Chondrocyte (in vitro differentiated cells): ENCODE data around the gene PRR15. TPM values are rescaled to one million over a fixed set of nuclear protein-coding genes. Genes with fewer than 3 reads are reported as not detected.

Experiments
- DNase-seq: peaks from one replicate; pipeline ENCODE4 v3.0.0; 2021; ENCODE audit warnings: mixed read lengths, low spot score
- H3K27ac Mint-ChIP-seq: one replicate; pipeline ENCODE4 v1.8.0; 2021; ENCODE audit warnings: mild to moderate bottlenecking, moderate library complexity, mixed read lengths; ENCODE audit not compliant: unreplicated experiment
- H3K27me3 Mint-ChIP-seq: 2 replicates; pipeline ENCODE4 v1.8.0; 2021; ENCODE audit warnings: low read depth, mixed read lengths
- H3K36me3 Mint-ChIP-seq: 2 replicates; pipeline ENCODE4 v1.8.0; 2021; ENCODE audit warnings: low read depth, mixed read lengths
- H3K4me1 Mint-ChIP-seq: 2 replicates; pipeline ENCODE4 v1.8.0; 2021; ENCODE audit warnings: low read depth, mild to moderate bottlenecking, mixed read lengths
- H3K4me3 Mint-ChIP-seq: one replicate; pipeline ENCODE4 v1.8.0; 2021; ENCODE audit warnings: mild to moderate bottlenecking, moderate library complexity, mixed read lengths; ENCODE audit not compliant: unreplicated experiment
- H3K9me3 Mint-ChIP-seq: 2 replicates; pipeline ENCODE4 v1.8.0; 2021; ENCODE audit warnings: low read depth, mixed read lengths
- total RNA-seq: library from RNA; stranded (reverse); gene quantifications from 3 replicates; pipeline ENCODE4 v1.2.1, GENCODE V29; 2021
- TF ChIP-seq, protein P1 (sequence below): fragments of 200-600 bp; sonication (generic); IDR thresholded peaks from 2 replicates; pipeline ENCODE4 v1.5.0; 2021; ENCODE audit warnings: antibody characterized with exemption, mild to moderate bottlenecking, moderate library complexity

PRR15 gene
- total RNA-seq, 1 donor from 2014 or later: 2.5 TPM

DNA sequence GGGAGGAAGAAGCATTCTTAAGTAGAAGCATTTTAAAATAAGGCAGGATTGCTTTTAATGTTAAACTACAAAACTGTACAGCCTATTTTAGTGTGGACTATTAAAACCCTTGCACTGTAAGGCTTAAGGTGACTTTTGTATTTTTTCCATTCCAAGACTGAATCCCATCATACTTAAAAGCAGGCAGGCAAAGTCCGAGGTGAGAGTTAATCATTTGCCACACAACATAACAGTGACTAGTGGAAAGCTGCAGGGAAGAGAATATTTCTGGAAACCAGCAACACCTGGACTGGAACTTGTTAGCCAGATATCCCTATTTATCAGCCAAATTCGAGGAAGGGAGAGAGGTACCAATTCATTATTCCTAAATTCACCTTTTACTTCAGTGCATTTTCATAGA lies 3.5 kb downstream of the PRR15 start:
- no peaks in the 10 kb centered on the region for H3K9me3 Mint-ChIP-seq
- TF ChIP-seq, protein P1, sequence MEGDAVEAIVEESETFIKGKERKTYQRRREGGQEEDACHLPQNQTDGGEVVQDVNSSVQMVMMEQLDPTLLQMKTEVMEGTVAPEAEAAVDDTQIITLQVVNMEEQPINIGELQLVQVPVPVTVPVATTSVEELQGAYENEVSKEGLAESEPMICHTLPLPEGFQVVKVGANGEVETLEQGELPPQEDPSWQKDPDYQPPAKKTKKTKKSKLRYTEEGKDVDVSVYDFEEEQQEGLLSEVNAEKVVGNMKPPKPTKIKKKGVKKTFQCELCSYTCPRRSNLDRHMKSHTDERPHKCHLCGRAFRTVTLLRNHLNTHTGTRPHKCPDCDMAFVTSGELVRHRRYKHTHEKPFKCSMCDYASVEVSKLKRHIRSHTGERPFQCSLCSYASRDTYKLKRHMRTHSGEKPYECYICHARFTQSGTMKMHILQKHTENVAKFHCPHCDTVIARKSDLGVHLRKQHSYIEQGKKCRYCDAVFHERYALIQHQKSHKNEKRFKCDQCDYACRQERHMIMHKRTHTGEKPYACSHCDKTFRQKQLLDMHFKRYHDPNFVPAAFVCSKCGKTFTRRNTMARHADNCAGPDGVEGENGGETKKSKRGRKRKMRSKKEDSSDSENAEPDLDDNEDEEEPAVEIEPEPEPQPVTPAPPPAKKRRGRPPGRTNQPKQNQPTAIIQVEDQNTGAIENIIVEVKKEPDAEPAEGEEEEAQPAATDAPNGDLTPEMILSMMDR: no peak
- DNase-seq: no peak
- H3K4me3 Mint-ChIP-seq: no peak overlapping the region
- no peaks in the 10 kb centered on the region for H3K36me3 Mint-ChIP-seq
- no peak overlapping the region for H3K27ac Mint-ChIP-seq
- H3K27me3 Mint-ChIP-seq: peaks cover 8% of the 10 kb centered on the region
- peaks cover 23% of the 10 kb centered on the region for H3K4me1 Mint-ChIP-seq

DNA sequence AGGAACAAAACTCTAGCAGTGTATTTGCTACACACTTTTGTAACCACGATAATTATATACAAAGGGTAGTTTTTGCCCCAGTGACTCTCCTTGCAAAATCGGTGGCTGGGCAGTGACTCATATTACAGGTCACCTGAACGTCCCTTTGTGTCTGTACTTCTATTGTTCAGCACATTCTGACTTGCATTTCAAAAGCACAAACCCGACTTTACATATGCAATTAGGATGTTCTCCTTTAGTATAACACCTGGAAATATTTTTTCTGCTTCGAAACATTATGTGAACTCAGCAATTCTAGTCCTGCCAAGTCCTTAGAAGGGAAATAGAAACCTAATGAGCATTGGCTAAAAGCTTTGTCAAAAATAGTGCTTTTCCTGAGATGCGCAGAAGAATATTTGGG lies 6.0 kb downstream of the PRR15 start:
- H3K4me1 Mint-ChIP-seq: peaks cover 10% of the 10 kb centered on the region
- TF ChIP-seq, protein P1: no peak
- H3K9me3 Mint-ChIP-seq: no peaks in the 10 kb centered on the region
- peaks cover 14% of the 10 kb centered on the region for H3K27me3 Mint-ChIP-seq
- DNase-seq: no peak
- H3K27ac Mint-ChIP-seq: no peak overlapping the region
- H3K4me3 Mint-ChIP-seq: no peak overlapping the region
- peaks cover 2% of the 10 kb centered on the region for H3K36me3 Mint-ChIP-seq

DNA sequence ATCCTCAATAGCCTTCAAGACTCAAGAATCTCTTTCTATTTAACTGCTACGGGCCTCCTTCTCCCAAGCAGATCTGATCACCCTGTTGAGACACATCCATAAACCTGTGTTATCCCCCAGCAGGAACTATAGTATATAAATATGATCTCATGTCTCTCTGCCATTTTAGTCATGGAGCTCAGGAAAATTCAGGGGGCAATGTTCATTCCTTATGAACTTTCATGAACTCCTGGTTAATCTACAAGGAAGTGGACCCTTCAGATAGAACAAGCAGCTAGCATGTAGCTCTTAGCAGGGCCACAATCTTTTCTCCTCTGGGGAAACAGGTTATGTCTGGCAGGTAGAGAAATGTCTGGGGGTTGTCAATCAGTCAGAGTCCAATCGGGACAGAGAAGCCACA lies 8.9 kb downstream of the PRR15 start:
- no peak for DNase-seq

DNA sequence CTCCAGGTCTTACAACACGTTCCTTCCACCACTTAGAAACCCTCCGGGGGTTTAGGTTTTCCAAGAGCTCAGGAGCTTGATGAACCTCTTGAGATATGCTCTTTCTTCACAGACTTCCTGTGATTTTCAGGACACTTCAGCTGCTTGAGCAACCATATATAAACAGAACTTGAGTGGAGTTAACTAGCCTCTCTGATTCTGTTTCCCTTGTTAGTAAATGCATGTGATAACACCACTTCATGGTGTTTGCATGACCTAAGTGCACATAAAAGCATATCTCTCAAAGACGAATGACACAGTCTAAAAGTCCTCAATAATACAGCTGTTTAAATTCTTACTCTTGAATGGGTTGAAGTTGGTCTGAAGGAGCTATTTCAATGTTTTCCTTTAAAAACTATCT lies 9.9 kb downstream of the PRR15 start:
- Mint-ChIP-seq H3K4me3 (no peak overlapping the region), H3K27me3 (peaks cover 13% of the 10 kb centered on the region), H3K36me3 (peaks cover 8% of the 10 kb centered on the region), H3K27ac (no peak overlapping the region), H3K9me3 (peaks cover 7% of the 10 kb centered on the region), H3K4me1 (no peaks in the 10 kb centered on the region)
- TF ChIP-seq, protein P1: no peak
- no peak for DNase-seq

More for the DNA sequence above, 8.9 kb downstream of the PRR15 start:
- peaks cover 15% of the 10 kb centered on the region for H3K27me3 Mint-ChIP-seq
- H3K4me3 Mint-ChIP-seq: no peak overlapping the region
- H3K9me3 Mint-ChIP-seq: peaks cover 7% of the 10 kb centered on the region
- H3K4me1 Mint-ChIP-seq: no peaks in the 10 kb centered on the region
- peaks cover 6% of the 10 kb centered on the region for H3K36me3 Mint-ChIP-seq
- H3K27ac Mint-ChIP-seq: no peak overlapping the region
- TF ChIP-seq, protein P1: no peak

DNA sequence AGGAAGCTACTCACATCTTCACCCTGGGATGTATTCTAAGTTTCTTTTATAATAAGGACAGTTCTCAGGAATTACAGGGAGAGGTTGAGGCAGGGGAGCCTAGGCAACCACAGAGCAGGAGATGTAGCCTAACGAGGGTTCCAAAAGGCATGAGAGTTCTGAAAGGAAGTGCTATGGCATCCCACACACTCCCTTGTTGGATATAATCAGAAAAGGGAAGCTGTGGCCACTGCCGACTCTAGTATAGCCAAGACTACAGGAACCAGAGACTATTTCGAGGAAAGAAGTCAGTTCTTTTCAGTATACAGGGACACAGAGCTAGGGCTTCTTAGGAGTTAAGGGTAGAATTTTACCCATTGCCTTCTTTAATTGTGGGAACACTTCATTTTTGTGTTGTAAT lies 11.0 kb downstream of the PRR15 start:
- no peak for DNase-seq
- H3K27me3 Mint-ChIP-seq: peaks cover 10% of the 10 kb centered on the region
- no peak overlapping the region for H3K27ac Mint-ChIP-seq

More for the DNA sequence above, 11.0 kb downstream of the PRR15 start:
- H3K36me3 Mint-ChIP-seq: peaks cover 8% of the 10 kb centered on the region
- TF ChIP-seq, protein P1: no peak
- no peak overlapping the region for H3K4me3 Mint-ChIP-seq
- H3K4me1 Mint-ChIP-seq: no peaks in the 10 kb centered on the region
- H3K9me3 Mint-ChIP-seq: peaks cover 7% of the 10 kb centered on the region
